Measurements from ENCODE around the gene PARD3B. TPM values are rescaled to one million over a fixed set of nuclear protein-coding genes. Genes with fewer than 3 reads are reported as not detected.

Gene PARD3B
- total RNA-seq, 1 experiment from 2014 or later, result 6.4 TPM

- no peak overlapping the region for H3K56ac ChIP-seq (ENCODE audit: insufficient read length, low read depth, low read length)
- DNase-seq, result no peak
- no peak overlapping the region for H3K14ac ChIP-seq (ENCODE audit: insufficient read depth, low read length)
Measured at GRCh38 chr2:204779771-204780170, 234.5 kb downstream of the PARD3B start.

More at GRCh38 chr2:204779771-204780170, 234.5 kb downstream of the PARD3B start:
- Histone ChIP-seq H3K23me2 (ENCODE audit: insufficient read length, low read depth, low read length, poor library complexity, severe bottlenecking) (no peaks in the 10 kb centered on the region), H2BK20ac (ENCODE audit: low read depth, low read length, poor library complexity, severe bottlenecking) (no peak overlapping the region), H3K4ac (ENCODE audit: low read depth, low read length) (no peak overlapping the region), H3K79me1 (ENCODE audit: insufficient read depth, low read depth, low read length, poor library complexity, severe bottlenecking) (no peaks in the 10 kb centered on the region), H3K4me2 (ENCODE audit: insufficient read depth, insufficient read length, low read length) (no peak overlapping the region), H3K27ac (ENCODE audit: insufficient read length, low read depth, low read length) (no peak overlapping the region), H3K23ac (ENCODE audit: insufficient read length, low read depth, low read length) (no peak overlapping the region), H4K5ac (ENCODE audit: insufficient read length, low read depth, low read length) (no peak overlapping the region), H3K9ac (ENCODE audit: extremely low read depth, insufficient read length, low read length) (no peak overlapping the region), H4K8ac (replicated peaks; ENCODE audit: insufficient read length, low read depth, low read length) (no peak overlapping the region), H3K18ac (ENCODE audit: insufficient read length, low read depth, low read length) (no peak overlapping the region), H4K20me1 (ENCODE audit: control insufficient read depth, insufficient read depth, insufficient read length) (no peaks in the 10 kb centered on the region), H2AFZ (ENCODE audit: low read length) (no peak overlapping the region), H3K4me1 (ENCODE audit: insufficient read depth, low read length) (no peaks in the 10 kb centered on the region), H2BK120ac (ENCODE audit: low read depth, low read length, poor library complexity, severe bottlenecking) (no peak overlapping the region), H2AK5ac (ENCODE audit: insufficient read length, low read length) (no peak overlapping the region), H2BK5ac (ENCODE audit: insufficient read length, low read length) (no peak overlapping the region), H3K9me3 (ENCODE audit: control insufficient read depth, low read depth, low read length) (no peaks in the 10 kb centered on the region), H2BK15ac (ENCODE audit: low read depth, low read length) (no peak overlapping the region), H3T11ph (ENCODE audit: low read length) (no peak overlapping the region), H3K27me3 (ENCODE audit: insufficient read depth, low read length) (no peaks in the 10 kb centered on the region), H4K91ac (ENCODE audit: insufficient read length, low read depth, low read length) (no peak overlapping the region), H3K79me2 (ENCODE audit: insufficient read depth, low read length) (no peaks in the 10 kb centered on the region), H2BK12ac (ENCODE audit: insufficient read length, low read depth, low read length) (no peak overlapping the region)
- no peak overlapping the region for H3K4me3 Mint-ChIP-seq
- no peaks in the 10 kb centered on the region for H3K9me3 Mint-ChIP-seq
- H3K27ac Mint-ChIP-seq, result no peak overlapping the region
- no peaks in the 10 kb centered on the region for H3K4me1 Mint-ChIP-seq
- H3K36me3 Mint-ChIP-seq (ENCODE audit: insufficient read depth in 1 of 3, low read depth in 3 of 3), result no peaks in the 10 kb centered on the region
- no peak for TF ChIP-seq CTCF (conservative IDR thresholded peaks at IDR 0.05)
- H3K27me3 Mint-ChIP-seq (ENCODE audit: low read depth), result no peaks in the 10 kb centered on the region

Data from H9 (cell line).